WTC11 (cell line): ENCODE results near the gene THOP1. TPM values are rescaled to one million over a fixed set of nuclear protein-coding genes. Genes with fewer than 3 reads are reported as not detected.

Experiments used
- ATAC-seq: fragments of 200-7000 bp; cut with Tn5 transposase; 2 replicates; pipeline ENCODE4 v1.10.0; 2021; ENCODE audit warnings: mild to moderate bottlenecking, moderate library complexity
- CTCF ChIA-PET: fragments of 300-600 bp; sonication (Branson Sonifier 250); formaldehyde crosslinking; loops from one replicate; lab custom pipeline; 2021; ENCODE audit warnings: antibody characterized with exemption; lab: Charles Lee
- POLR2A ChIA-PET: fragments of 350-600 bp; sonication (Branson Sonifier 250); formaldehyde crosslinking; loops from one replicate; lab custom pipeline; 2021; ENCODE audit warnings: antibody characterized with exemption; lab: Charles Lee
- DNase-seq: peaks from one replicate; pipeline ENCODE4 v3.0.0; 2021; ENCODE audit warnings: low spot score
- H3K27ac Mint-ChIP-seq: 2 replicates; pipeline ENCODE4 v1.8.0; 2021; ENCODE audit warnings: mixed read lengths
- H3K27me3 Mint-ChIP-seq: 2 replicates; pipeline ENCODE4 v1.8.0; 2021; ENCODE audit warnings: low read depth, mild to moderate bottlenecking, moderate library complexity, mixed read lengths
- H3K36me3 Mint-ChIP-seq: 2 replicates; pipeline ENCODE4 v1.8.0; 2021; ENCODE audit warnings: mixed read lengths
- H3K4me1 Mint-ChIP-seq: 2 replicates; pipeline ENCODE4 v1.8.0; 2022; ENCODE audit warnings: mixed read lengths
- H3K4me3 Mint-ChIP-seq: 2 replicates; pipeline ENCODE4 v1.8.0; 2021; ENCODE audit warnings: mild to moderate bottlenecking, moderate library complexity, mixed read lengths
- H3K9me3 Mint-ChIP-seq: 2 replicates; pipeline ENCODE4 v1.8.0; 2021; ENCODE audit warnings: mixed read lengths
- CREB1 ChIP-seq: sonication (generic); formaldehyde crosslinking; IDR thresholded peaks from 2 replicates; pipeline ENCODE4 v1.8.0; 2023; ENCODE audit warnings: mild to moderate bottlenecking, missing genetic modification reagents
- FOXK1 ChIP-seq: sonication (generic); formaldehyde crosslinking; IDR thresholded peaks from 2 replicates; pipeline ENCODE4 v1.8.0; 2022; ENCODE audit warnings: mild to moderate bottlenecking, moderate library complexity, missing genetic modification reagents
- GTF2I ChIP-seq: fragments of 250-450 bp; sonication (Bioruptor Pico); conservative IDR thresholded peaks from 2 replicates; pipeline ENCODE4 v1.4.0; 2021; ENCODE audit warnings: mild to moderate bottlenecking
- KAT7 ChIP-seq: sonication (generic); formaldehyde crosslinking; IDR thresholded peaks from 2 replicates; pipeline ENCODE4 v1.8.1; 2023; ENCODE audit warnings: missing genetic modification reagents, mild to moderate bottlenecking, borderline replicate concordance
- MYBL2 ChIP-seq: sonication (generic); formaldehyde crosslinking; IDR thresholded peaks from 2 replicates; pipeline ENCODE4 v1.8.1; 2023; ENCODE audit warnings: mild to moderate bottlenecking, moderate library complexity, missing genetic modification reagents
- NFE2L1 ChIP-seq: sonication (generic); formaldehyde crosslinking; IDR thresholded peaks from 2 replicates; pipeline ENCODE4 v1.8.1; 2023; ENCODE audit warnings: missing genetic modification reagents
- NFYB ChIP-seq: sonication (generic); formaldehyde crosslinking; conservative IDR thresholded peaks from 2 replicates; pipeline ENCODE4 v1.8.0; 2022; ENCODE audit warnings: low read depth, missing genetic modification reagents
- NR2C2 ChIP-seq: sonication (generic); formaldehyde crosslinking; IDR thresholded peaks from 2 replicates; pipeline ENCODE4 v1.8.0; 2022; ENCODE audit warnings: mild to moderate bottlenecking, missing genetic modification reagents
- OVOL2 ChIP-seq: fragments of 250-450 bp; sonication (Bioruptor Pico); IDR thresholded peaks from 2 replicates; pipeline ENCODE4 v1.9.0; 2021; ENCODE audit warnings: mild to moderate bottlenecking, borderline replicate concordance
- TEAD1 ChIP-seq: sonication (generic); formaldehyde crosslinking; IDR thresholded peaks from 2 replicates; pipeline ENCODE4 v1.8.0; 2022; ENCODE audit warnings: mild to moderate bottlenecking, missing genetic modification reagents
- ZNF121 ChIP-seq: sonication (generic); formaldehyde crosslinking; IDR thresholded peaks from 2 replicates; pipeline ENCODE4 v1.8.0; 2023; ENCODE audit warnings: missing genetic modification reagents
- ZNF416 ChIP-seq: fragments of 250-450 bp; sonication (Bioruptor Pico); IDR thresholded peaks from 2 replicates; pipeline ENCODE4 v1.9.0; 2021; ENCODE audit warnings: mild to moderate bottlenecking, inconsistent platforms
- total RNA-seq: library from RNA; stranded (reverse); gene quantifications from 3 replicates; pipeline ENCODE4 v1.2.3, GENCODE V29; 2021
- TF ChIP-seq, protein P1 (sequence below): fragments of 250-450 bp; sonication (Bioruptor Pico); IDR thresholded peaks from 2 replicates; pipeline ENCODE4 v1.9.0; 2021; ENCODE audit warnings: moderate library complexity, mild to moderate bottlenecking, inconsistent platforms, borderline replicate concordance
- TF ChIP-seq, protein P2 (sequence below): fragments of 200-600 bp; IDR thresholded peaks from 2 replicates; pipeline ENCODE4 v1.8.0; 2022; ENCODE audit warnings: antibody characterized with exemption
- TF ChIP-seq, protein P3 (sequence below): fragments of 250-450 bp; sonication (Bioruptor Pico); IDR thresholded peaks from 2 replicates; pipeline ENCODE4 v2.1.2; 2022; ENCODE audit warnings: mild to moderate bottlenecking, moderate library complexity
- TF ChIP-seq, protein P4 (sequence below): sonication (generic); formaldehyde crosslinking; IDR thresholded peaks from 2 replicates; pipeline ENCODE4 v1.8.0; 2022; ENCODE audit warnings: mild to moderate bottlenecking, missing genetic modification reagents
- TF ChIP-seq, protein P5 (sequence below): fragments of 250-450 bp; sonication (Bioruptor Pico); IDR thresholded peaks from 2 replicates; pipeline ENCODE4 v1.8.0; 2021; ENCODE audit warnings: mild to moderate bottlenecking
- TF ChIP-seq, protein P6 (sequence below): sonication (generic); formaldehyde crosslinking; IDR thresholded peaks from 2 replicates; pipeline ENCODE4 v1.8.1; 2022; ENCODE audit warnings: mild to moderate bottlenecking, missing genetic modification reagents, moderate library complexity, borderline replicate concordance
- TF ChIP-seq, protein P7 (sequence below): sonication (generic); formaldehyde crosslinking; conservative IDR thresholded peaks from 2 replicates; pipeline ENCODE4 v1.8.1; 2022; ENCODE audit warnings: mild to moderate bottlenecking, missing genetic modification reagents
- TF ChIP-seq, protein P8 (sequence below): fragments of 250-450 bp; sonication (Bioruptor Pico); conservative IDR thresholded peaks from 2 replicates; pipeline ENCODE4 v1.9.0; 2021; ENCODE audit warnings: mild to moderate bottlenecking
- TF ChIP-seq, protein P9 (sequence below): sonication (generic); formaldehyde crosslinking; IDR thresholded peaks from 2 replicates; pipeline ENCODE4 v1.8.0; 2022; ENCODE audit warnings: mild to moderate bottlenecking, missing genetic modification reagents

Gene THOP1
- total RNA-seq, 1 experiment from 2014 or later = 181 TPM

DNA sequence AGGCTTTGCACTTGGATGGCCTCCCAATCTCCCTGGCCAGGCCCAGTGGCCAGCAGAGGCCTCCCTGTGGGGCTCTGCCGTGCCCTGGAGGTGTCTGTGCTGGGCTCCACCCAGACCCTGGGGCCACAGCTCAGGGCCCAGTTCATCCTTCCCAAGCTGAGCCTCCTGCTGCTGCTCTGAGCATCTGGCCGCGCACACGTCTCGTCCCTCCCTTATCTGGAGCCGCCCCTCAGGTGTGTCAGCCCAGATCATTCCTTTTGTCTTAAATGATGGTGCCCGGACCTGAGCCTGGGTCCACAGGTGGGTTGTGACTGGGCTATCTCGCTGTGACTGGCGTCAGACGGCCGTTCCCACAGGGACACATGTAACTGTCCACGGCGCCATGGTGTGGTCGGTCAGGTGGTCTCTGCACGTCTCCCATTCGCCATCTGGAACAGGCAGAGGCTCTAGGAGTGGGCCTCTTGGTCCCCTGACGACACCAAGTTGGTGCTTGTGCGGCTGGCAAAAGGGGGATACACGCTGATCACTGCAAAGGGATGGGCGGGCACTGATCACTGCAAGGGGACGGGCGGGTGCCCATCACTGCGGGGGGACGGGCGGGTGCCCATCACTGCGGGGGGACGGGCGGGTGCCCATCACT, 20.1 kb downstream of the THOP1 start (continued):
- TF ChIP-seq, protein P1, sequence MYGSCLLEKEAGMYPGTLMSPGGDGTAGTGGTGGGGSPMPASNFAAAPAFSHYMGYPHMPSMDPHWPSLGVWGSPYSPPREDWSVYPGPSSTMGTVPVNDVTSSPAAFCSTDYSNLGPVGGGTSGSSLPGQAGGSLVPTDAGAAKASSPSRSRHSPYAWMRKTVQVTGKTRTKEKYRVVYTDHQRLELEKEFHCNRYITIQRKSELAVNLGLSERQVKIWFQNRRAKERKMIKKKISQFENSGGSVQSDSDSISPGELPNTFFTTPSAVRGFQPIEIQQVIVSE = no peak
- TF ChIP-seq ZNF121 (CRISPR knock-in tag) = no peak
- no peak for TF ChIP-seq NR2C2 (CRISPR knock-in tag)
- no peak for TF ChIP-seq NFYB
- no peak for TF ChIP-seq MYBL2
- TF ChIP-seq, protein P2, sequence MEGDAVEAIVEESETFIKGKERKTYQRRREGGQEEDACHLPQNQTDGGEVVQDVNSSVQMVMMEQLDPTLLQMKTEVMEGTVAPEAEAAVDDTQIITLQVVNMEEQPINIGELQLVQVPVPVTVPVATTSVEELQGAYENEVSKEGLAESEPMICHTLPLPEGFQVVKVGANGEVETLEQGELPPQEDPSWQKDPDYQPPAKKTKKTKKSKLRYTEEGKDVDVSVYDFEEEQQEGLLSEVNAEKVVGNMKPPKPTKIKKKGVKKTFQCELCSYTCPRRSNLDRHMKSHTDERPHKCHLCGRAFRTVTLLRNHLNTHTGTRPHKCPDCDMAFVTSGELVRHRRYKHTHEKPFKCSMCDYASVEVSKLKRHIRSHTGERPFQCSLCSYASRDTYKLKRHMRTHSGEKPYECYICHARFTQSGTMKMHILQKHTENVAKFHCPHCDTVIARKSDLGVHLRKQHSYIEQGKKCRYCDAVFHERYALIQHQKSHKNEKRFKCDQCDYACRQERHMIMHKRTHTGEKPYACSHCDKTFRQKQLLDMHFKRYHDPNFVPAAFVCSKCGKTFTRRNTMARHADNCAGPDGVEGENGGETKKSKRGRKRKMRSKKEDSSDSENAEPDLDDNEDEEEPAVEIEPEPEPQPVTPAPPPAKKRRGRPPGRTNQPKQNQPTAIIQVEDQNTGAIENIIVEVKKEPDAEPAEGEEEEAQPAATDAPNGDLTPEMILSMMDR = no peak
- TF ChIP-seq, protein P3, sequence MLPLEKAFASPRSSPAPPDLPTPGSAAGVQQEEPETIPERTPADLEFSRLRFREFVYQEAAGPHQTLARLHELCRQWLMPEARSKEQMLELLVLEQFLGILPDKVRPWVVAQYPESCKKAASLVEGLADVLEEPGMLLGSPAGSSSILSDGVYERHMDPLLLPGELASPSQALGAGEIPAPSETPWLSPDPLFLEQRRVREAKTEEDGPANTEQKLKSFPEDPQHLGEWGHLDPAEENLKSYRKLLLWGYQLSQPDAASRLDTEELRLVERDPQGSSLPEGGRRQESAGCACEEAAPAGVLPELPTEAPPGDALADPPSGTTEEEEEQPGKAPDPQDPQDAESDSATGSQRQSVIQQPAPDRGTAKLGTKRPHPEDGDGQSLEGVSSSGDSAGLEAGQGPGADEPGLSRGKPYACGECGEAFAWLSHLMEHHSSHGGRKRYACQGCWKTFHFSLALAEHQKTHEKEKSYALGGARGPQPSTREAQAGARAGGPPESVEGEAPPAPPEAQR (CRISPR knock-in tag) = no peak
- no peak for TF ChIP-seq KAT7 (CRISPR knock-in tag)

DNA sequence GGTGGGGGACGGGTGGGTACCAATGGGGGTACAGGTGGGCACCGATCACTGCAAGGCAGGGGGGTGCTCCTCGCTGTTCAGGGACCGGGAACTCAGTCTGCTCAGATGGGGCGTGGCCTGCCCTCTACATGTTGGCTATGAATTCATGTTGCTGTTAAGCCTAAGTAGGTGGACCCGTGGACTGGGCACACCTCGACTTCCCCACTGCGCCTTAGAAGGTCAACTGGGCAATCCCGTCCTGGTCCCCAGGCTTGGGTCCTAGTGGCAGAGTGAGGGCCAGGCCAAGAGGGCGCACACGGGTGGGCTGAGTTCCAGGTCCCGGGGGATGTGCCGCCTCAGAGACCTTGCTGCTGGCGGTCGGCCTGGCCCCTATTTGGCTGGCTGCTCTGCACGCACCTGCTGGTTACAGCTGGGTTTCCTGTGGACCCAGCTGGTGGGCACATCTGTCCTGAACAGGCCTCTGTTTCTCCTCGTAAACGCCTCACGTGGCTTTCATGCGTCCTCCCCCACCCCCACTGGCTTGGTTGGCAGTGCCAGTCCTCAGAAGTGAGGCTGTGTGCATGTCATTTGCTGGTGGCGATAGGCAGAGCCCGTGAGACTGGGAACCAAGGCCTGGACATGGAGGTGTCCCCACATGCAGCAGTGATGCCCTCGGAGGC, 20.8 kb downstream of the THOP1 start:
- Mint-ChIP-seq H3K4me1 (no peaks in the 10 kb centered on the region), H3K9me3 (no peaks in the 10 kb centered on the region), H3K27ac (no peak overlapping the region), H3K27me3 (no peaks in the 10 kb centered on the region), H3K4me3 (no peak overlapping the region)
- CTCF ChIA-PET = no interaction called here
- TF ChIP-seq, protein P4, sequence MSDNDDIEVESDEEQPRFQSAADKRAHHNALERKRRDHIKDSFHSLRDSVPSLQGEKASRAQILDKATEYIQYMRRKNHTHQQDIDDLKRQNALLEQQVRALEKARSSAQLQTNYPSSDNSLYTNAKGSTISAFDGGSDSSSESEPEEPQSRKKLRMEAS = no peak
- no peak for TF ChIP-seq TEAD1
- no peak for TF ChIP-seq NFYB
- TF ChIP-seq MYBL2 = no peak
- no peak for TF ChIP-seq NFE2L1 (CRISPR knock-in tag)
- TF ChIP-seq, protein P5, sequence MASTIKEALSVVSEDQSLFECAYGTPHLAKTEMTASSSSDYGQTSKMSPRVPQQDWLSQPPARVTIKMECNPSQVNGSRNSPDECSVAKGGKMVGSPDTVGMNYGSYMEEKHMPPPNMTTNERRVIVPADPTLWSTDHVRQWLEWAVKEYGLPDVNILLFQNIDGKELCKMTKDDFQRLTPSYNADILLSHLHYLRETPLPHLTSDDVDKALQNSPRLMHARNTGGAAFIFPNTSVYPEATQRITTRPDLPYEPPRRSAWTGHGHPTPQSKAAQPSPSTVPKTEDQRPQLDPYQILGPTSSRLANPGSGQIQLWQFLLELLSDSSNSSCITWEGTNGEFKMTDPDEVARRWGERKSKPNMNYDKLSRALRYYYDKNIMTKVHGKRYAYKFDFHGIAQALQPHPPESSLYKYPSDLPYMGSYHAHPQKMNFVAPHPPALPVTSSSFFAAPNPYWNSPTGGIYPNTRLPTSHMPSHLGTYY = no peak
- TF ChIP-seq, protein P6, sequence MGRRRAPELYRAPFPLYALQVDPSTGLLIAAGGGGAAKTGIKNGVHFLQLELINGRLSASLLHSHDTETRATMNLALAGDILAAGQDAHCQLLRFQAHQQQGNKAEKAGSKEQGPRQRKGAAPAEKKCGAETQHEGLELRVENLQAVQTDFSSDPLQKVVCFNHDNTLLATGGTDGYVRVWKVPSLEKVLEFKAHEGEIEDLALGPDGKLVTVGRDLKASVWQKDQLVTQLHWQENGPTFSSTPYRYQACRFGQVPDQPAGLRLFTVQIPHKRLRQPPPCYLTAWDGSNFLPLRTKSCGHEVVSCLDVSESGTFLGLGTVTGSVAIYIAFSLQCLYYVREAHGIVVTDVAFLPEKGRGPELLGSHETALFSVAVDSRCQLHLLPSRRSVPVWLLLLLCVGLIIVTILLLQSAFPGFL (CRISPR knock-in tag) = no peak
- TF ChIP-seq, all 79 proteins: peak for 0
- POLR2A ChIA-PET = no interaction called here
- peaks cover 36% of the 10 kb centered on the region for H3K36me3 Mint-ChIP-seq
- DNase-seq (no peak), ATAC-seq (no peak)

DNA sequence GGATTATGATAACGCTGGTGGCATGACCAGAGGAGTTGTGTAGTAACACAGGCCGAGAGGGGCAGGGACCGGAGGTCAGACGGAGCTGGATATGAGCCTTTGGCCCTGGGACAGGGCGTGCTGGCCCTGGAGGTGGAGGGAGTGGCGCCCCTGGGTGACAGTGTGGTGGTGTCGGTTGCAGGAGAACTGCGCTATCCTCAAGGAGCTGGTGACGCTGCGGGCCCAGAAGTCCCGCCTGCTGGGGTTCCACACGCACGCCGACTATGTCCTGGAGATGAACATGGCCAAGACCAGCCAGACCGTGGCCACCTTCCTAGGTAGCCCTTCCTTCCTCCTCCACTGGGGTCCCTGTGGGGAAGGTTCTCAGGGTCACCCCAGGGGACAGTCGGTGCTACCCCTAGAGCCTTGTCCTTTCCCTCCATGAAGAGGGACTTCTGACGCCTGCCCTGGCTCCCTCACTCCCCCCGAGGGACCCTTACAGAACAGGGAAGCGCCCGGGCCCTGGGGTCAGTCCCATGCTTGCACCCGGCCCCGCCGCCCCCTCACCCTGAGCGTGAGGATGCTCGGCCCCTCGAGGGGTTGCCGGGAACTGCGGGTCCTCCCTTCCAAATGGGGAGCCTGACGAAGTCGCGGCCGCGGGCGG, 21.6 kb downstream of the THOP1 start:
- Mint-ChIP-seq H3K4me1 (no peaks in the 10 kb centered on the region), H3K27ac (no peak overlapping the region), H3K4me3 (no peak overlapping the region), H3K9me3 (no peaks in the 10 kb centered on the region), H3K36me3 (peaks cover 32% of the 10 kb centered on the region), H3K27me3 (no peaks in the 10 kb centered on the region)
- CTCF ChIA-PET = no interaction called here
- POLR2A ChIA-PET = no interaction called here
- DNase-seq (no peak), ATAC-seq (no peak)
- no peak for TF ChIP-seq FOXK1 (CRISPR knock-in tag)
- TF ChIP-seq ZNF416 (CRISPR knock-in tag) = no peak
- TF ChIP-seq GTF2I (CRISPR knock-in tag) = no peak
- TF ChIP-seq OVOL2 (CRISPR knock-in tag) = no peak
- no peak for TF ChIP-seq CREB1
- TF ChIP-seq, protein P7, sequence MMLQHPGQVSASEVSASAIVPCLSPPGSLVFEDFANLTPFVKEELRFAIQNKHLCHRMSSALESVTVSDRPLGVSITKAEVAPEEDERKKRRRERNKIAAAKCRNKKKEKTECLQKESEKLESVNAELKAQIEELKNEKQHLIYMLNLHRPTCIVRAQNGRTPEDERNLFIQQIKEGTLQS (CRISPR knock-in tag) = no peak
- TF ChIP-seq, protein P8, sequence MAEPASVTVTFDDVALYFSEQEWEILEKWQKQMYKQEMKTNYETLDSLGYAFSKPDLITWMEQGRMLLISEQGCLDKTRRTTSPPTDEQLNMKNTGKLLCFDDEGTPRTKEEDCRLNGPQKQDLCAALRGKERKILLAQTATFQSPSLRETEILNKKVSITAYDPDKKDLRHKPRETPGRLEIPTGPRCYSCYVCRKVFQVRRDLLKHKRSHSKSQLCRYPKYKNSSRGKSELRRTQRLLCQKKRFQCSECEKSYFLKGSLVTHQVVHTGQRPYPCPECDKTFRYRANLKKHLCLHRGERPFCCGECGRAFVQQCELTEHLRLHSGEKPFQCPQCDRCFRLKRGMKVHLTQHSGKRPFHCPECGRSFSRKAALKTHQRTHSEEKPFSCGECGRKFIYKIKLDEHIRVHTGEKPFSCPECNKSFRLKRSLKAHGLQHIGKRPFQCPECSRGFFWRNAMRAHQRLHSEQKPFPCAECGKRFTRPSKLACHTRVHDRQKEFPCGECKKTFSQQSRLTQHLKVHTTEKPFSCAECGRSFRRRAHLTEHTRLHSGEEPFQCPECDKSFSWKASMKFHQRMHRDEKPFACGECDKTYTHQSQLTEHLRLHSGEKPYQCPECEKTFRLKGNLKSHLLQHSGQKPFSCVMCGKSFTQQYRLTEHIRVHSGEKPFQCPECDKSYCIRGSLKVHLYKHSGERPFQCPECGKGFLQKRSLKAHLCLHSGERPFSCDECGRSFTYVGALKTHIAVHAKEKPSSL (CRISPR knock-in tag) = no peak
- TF ChIP-seq, protein P9, sequence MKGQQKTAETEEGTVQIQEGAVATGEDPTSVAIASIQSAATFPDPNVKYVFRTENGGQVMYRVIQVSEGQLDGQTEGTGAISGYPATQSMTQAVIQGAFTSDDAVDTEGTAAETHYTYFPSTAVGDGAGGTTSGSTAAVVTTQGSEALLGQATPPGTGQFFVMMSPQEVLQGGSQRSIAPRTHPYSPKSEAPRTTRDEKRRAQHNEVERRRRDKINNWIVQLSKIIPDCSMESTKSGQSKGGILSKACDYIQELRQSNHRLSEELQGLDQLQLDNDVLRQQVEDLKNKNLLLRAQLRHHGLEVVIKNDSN (CRISPR knock-in tag) = no peak
